SU-DHL-6 (cell line): ENCODE results near the gene B4GALNT4.

Experiments used
- H2AFZ ChIP-seq: fragments of 200-600 bp; sonication (generic); 2 replicates; pipeline ENCODE4 v1.6.1; 2014; ENCODE audit warnings: low read depth, mild to moderate bottlenecking, moderate library complexity, mixed read lengths, antibody characterized with exemption, low read length; ENCODE audit not compliant: severe bottlenecking
- H3F3A ChIP-seq: fragments of 200-600 bp; shearing (Covaris generic); 2 replicates; pipeline ENCODE4 v1.6.0; 2016; ENCODE audit warnings: antibody characterized with exemption, mild to moderate bottlenecking; ENCODE audit not compliant: insufficient read depth
- H3K27ac ChIP-seq: fragments of 200-600 bp; sonication (generic); 2 replicates; pipeline ENCODE4 v1.5.1; 2016; ENCODE audit warnings: low read depth, mild to moderate bottlenecking, low read length, moderate library complexity, mixed read lengths
- H3K27me3 ChIP-seq: fragments of 200-600 bp; sonication (generic), shearing (Covaris generic); 2 replicates; pipeline ENCODE4 v1.6.0; 2014; ENCODE audit warnings: mild to moderate bottlenecking, low read length
- H3K36me3 ChIP-seq: fragments of 200-600 bp; sonication (generic); 2 replicates; pipeline ENCODE4 v1.6.1; 2014; ENCODE audit warnings: mild to moderate bottlenecking, low read length, mixed read lengths
- H3K4me2 ChIP-seq: fragments of 300-600, 200-600 bp; shearing (Covaris generic), sonication (generic); 2 replicates; pipeline ENCODE4 v1.6.0; 2014; ENCODE audit warnings: low read length, low read depth, mild to moderate bottlenecking; ENCODE audit not compliant: poor library complexity, severe bottlenecking
- H3K4me3 ChIP-seq: fragments of 200-600 bp; sonication (generic); 2 replicates; pipeline ENCODE4 v1.5.1; 2014; ENCODE audit warnings: antibody characterized with exemption, low read length, mild to moderate bottlenecking, mixed read lengths; ENCODE audit not compliant: insufficient read depth, poor library complexity, severe bottlenecking
- H3K79me2 ChIP-seq: fragments of 200-600 bp; sonication (generic); 2 replicates; pipeline ENCODE4 v1.6.1; 2014; ENCODE audit warnings: mild to moderate bottlenecking, low read length, moderate library complexity; ENCODE audit not compliant: insufficient read depth
- H3K9ac ChIP-seq: fragments of 200-600 bp; sonication (generic); 2 replicates; pipeline ENCODE4 v1.7.0; 2014; ENCODE audit warnings: mild to moderate bottlenecking, low read length
- H3K9me2 ChIP-seq: fragments of 200-600 bp; sonication (generic); replicated peaks from 2 replicates; pipeline ENCODE4 v1.6.1; 2014; ENCODE audit warnings: low read length; ENCODE audit not compliant: insufficient read depth
- H3K9me3 ChIP-seq: fragments of 200-600 bp; sonication (generic); 2 replicates; pipeline ENCODE4 v1.6.1; 2014; ENCODE audit warnings: low read length, mixed read lengths; ENCODE audit not compliant: insufficient read depth
- H4K20me1 ChIP-seq: fragments of 200-600 bp; sonication (generic); 2 replicates; pipeline ENCODE4 v1.6.1; 2014; ENCODE audit warnings: low read depth, mild to moderate bottlenecking, antibody characterized with exemption, low read length, moderate library complexity, mixed read lengths
- CTCF ChIP-seq: fragments of 200-600 bp; sonication (generic); IDR thresholded peaks from one replicate; pipeline ENCODE4 v1.5.1; 2017; ENCODE audit warnings: antibody characterized with exemption, mild to moderate bottlenecking, low read length, moderate library complexity; ENCODE audit not compliant: insufficient read depth, poor library complexity, severe bottlenecking
- EZH2phosphoT487 ChIP-seq: fragments of 200-600 bp; sonication (generic), shearing (Covaris generic); conservative IDR thresholded peaks from 2 replicates; pipeline ENCODE4 v1.6.1; 2018; ENCODE audit warnings: mild to moderate bottlenecking, antibody characterized with exemption, low read length, moderate library complexity, mixed read lengths

Gene B4GALNT4

GRCh38 chr11:390175-390574, 20.9 kb downstream of the B4GALNT4 start:
- H4K20me1 ChIP-seq = no peaks in the 10 kb centered on the region
- H3K79me2 ChIP-seq = no peaks in the 10 kb centered on the region
- no peaks in the 10 kb centered on the region for H3K9me2 ChIP-seq
- H3K4me3 ChIP-seq = no peak overlapping the region
- H3K36me3 ChIP-seq = no peaks in the 10 kb centered on the region
- H3K4me2 ChIP-seq = no peak overlapping the region
- no peak overlapping the region for H3K27ac ChIP-seq
- no peak overlapping the region for H2AFZ ChIP-seq
- no peaks in the 10 kb centered on the region for H3F3A ChIP-seq
- 0 out of 2 replicates have a peak, but pooled peaks cover 7% of the 10 kb centered on the region for H3K9me3 ChIP-seq
- TF ChIP-seq CTCF = no peak
- TF ChIP-seq EZH2phosphoT487 = no peak
- H3K9ac ChIP-seq = no peak overlapping the region
- no peaks in the 10 kb centered on the region for H3K27me3 ChIP-seq

GRCh38 chr11:391117-392017, 22.1 kb downstream of the B4GALNT4 start:
- Histone ChIP-seq H3F3A (no peaks in the 10 kb centered on the region), H3K79me2 (no peaks in the 10 kb centered on the region), H3K27ac (no peak overlapping the region), H2AFZ (no peak overlapping the region), H3K4me3 (no peak overlapping the region), H3K4me2 (no peak overlapping the region), H3K9ac (no peak overlapping the region), H3K36me3 (no peaks in the 10 kb centered on the region), H4K20me1 (no peaks in the 10 kb centered on the region), H3K9me3 (0 out of 2 replicates have a peak, but pooled peaks cover 2% of the 10 kb centered on the region), H3K9me2 (no peaks in the 10 kb centered on the region), H3K27me3 (no peaks in the 10 kb centered on the region)
- TF ChIP-seq CTCF (no peak), EZH2phosphoT487 (no peak)

- Histone ChIP-seq H3K4me3 (no peak overlapping the region), H3K9me2 (no peaks in the 10 kb centered on the region), H3K9ac (no peak overlapping the region), H3K27me3 (no peaks in the 10 kb centered on the region), H3K27ac (no peak overlapping the region), H4K20me1 (no peaks in the 10 kb centered on the region), H3K36me3 (no peaks in the 10 kb centered on the region), H3F3A (no peaks in the 10 kb centered on the region), H3K9me3 (no peaks in the 10 kb centered on the region), H2AFZ (no peak overlapping the region), H3K4me2 (no peak overlapping the region), H3K79me2 (no peaks in the 10 kb centered on the region)
- no peak for TF ChIP-seq EZH2phosphoT487
- no peak for TF ChIP-seq CTCF
These were observed 22.9 kb downstream of the B4GALNT4 start for GRCh38 chr11:392102-392777.
